Renal cortical epithelial cell (primary cell): Measurements from ENCODE around the gene AIG1. TPM values are rescaled to one million over a fixed set of nuclear protein-coding genes. Genes with fewer than 3 reads are reported as not detected.

ENCODE experiments used
- DNase-seq: peaks from one replicate; pipeline ENCODE4 v3.0.0-alpha.2; 2011; ENCODE audit warnings: low read depth
- total RNA-seq: library from RNA; depleted of rRNA; stranded (reverse); fragments of >200 nt; gene quantifications from 2 replicates; pipeline ENCODE4 v1.2.3, GENCODE V29; 2014

AIG1 gene
- total RNA-seq, 1 donor from 2014 or later = 67.4 TPM

- DNase-seq = no peak
Observed at GRCh38 chr6:143195349-143195845, 134.7 kb downstream of the AIG1 start.

- peak; percentile 72 for DNase-seq
Observed at GRCh38 chr6:143196525-143197225, 136.0 kb downstream of the AIG1 start.

DNA sequence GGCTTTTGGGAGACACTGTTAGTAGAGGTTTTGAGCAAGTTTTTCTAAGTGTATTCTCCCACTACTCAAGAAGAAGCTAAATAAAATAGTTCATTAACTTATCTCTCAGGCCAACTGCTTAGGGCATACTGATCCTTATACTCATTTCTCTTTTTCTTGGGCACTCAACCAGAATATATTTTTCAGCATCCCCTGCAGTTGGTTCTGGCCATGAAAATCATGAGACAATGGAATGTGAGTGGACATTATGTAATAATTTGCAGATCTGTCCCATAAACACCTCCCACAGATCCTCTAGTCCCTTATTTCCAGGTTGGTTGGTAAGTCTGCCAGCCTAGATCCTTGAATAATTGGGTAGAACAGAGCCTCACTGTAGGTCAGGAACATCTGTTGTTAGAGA is 136.7 kb downstream of the AIG1 start:
- DNase-seq = no peak

DNA sequence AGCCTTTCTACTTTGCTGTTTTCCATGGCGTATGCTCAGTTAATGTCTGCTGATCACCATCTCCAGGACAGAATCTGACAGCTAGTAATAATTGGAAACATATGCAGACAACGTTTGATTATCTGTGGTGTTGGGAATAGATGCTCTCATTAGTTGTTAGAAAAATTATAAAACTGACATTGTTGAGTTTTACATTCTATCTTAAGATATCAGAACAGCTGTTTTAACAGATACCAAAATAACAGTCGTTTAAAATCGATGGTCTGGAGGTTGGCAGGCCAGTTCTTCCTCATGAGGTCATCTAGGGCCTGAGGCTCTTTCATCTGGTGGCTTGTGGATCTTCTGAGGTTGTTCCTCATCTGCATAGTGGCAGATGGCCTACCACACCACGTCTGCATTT is 137.6 kb downstream of the AIG1 start:
- DNase-seq = no peak

- no peak for DNase-seq
Observed at GRCh38 chr6:143199291-143199690, 138.6 kb downstream of the AIG1 start.

- no peak for DNase-seq
Observed at GRCh38 chr6:143200167-143200770, 139.6 kb downstream of the AIG1 start.

- DNase-seq = no peak
Observed at GRCh38 chr6:143204045-143204444, 143.4 kb downstream of the AIG1 start.

DNA sequence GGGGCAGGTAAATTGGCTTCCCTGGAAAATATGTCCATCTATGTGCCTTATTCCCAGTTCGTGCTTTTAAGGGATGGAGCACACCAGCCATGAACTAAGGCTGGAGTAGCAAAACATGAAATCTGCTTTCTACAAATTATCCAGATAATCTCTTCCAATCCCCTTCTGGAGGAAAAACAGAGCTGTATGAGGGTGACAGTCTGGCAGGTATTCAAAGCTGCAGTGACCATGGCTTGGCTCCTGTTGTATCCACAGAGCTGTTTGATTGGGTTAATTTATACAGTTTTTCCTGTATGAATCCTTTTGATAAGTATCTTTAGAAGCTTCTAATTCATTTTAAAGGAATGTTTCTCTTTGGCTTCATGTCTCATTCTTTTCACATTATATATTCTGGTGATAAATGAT is 144.4 kb downstream of the AIG1 start:
- no peak for DNase-seq

GRCh38 chr6:143205585-143205984 is 144.9 kb downstream of the AIG1 start:
- DNase-seq = no peak

GRCh38 chr6:143205991-143206390 is 145.3 kb downstream of the AIG1 start:
- DNase-seq = peak; percentile 54

DNA sequence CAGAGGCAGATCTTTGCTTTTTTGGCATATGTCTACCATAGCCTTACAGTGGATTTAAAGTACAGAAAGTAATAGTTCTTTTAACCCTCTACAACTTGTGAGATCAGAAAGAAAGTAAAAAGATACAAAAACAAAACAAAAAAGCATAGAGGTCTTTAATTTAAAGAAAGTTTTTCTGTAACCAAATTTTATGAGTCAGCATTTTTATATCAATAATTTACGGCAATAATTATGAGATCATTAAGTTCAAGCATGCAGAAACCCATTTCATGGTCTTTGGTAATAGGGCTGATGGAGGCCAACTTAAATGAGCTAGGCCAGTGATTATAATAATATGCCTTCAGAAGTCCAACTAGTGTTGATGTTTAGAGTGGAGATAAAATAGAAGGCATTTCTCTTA is 145.9 kb downstream of the AIG1 start:
- DNase-seq = no peak

DNA sequence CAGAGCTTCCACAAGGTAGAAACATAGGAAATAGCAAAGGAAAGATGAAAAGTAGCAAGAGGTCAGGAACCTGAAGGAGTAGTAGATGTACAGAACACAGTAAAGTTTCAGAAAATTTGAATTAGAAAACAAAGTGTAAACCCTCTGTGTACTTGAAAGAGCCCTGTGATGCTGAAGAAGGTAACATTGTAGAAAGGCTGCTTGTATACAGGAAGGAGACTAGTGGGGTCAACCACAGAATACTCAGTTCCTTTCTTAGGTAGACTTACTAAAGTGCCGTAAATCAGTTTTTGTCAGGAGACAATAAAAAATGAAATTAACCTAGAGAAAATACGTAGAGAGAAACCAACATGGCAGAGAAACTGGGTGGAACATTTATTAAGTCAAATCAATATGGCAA is 149.7 kb downstream of the AIG1 start:
- DNase-seq = no peak

GRCh38 chr6:143213859-143214376 is 153.2 kb downstream of the AIG1 start:
- no peak for DNase-seq

DNA sequence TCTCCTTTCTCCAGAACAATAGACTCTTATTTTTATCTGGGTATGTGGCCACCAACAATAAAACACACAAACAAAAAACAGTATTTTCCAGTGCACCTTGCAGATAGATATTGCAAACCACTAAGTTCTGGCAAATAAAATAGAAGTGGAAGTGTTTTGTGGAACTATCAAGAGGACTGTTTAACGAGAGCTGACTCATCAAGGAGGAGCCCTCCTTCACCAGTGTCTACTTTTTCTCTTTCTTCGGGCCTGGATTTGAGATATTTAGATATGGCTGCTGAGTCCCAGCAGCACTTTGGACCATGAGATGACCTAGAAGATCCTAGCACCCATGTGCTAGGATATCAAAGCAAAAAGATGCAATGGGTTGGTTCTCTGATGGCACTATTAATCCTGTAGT is 154.7 kb downstream of the AIG1 start:
- no peak for DNase-seq

DNA sequence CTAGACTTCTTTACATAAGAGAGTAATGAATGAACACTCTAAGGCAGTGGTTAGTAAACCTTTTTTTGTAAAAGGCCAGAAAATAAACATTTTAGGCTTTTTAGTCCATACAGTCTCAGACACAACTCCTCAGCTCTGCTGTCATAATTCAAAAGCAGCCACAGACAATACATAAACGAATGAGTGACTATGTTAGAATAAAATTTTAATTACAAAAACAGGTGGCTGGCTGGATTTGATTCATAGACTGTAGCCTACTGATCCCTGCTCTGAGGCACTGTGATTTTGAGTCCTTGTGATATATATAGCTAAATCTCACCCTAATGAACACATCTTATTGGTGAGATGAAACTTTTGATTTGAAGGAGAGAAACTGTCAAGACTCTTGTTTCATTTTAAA is 155.1 kb downstream of the AIG1 start:
- DNase-seq = no peak

- DNase-seq = no peak
Observed at GRCh38 chr6:143218233-143218632, 157.5 kb downstream of the AIG1 start.

- DNase-seq = no peak
Observed at GRCh38 chr6:143221698-143222097, 161.0 kb downstream of the AIG1 start.

DNA sequence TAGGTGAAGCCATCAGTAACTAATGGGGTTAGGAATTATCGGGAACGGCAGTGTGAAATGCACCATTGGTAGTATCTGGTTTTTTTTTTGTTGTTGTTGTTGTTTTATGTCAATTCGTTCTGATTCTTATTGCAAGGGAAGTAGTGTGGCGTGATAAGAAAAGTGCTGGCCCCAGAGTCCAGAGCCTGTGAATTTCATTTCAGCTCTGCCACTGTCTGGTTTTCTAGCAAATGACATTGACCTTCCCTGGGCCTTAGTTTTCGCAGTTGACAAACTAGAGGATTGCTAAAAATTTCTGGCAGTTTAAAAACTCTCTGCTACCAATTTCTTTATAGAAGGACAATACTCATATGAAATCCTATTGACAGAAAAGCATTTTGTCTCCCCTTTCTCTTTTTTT is 161.6 kb downstream of the AIG1 start:
- DNase-seq = no peak

DNA sequence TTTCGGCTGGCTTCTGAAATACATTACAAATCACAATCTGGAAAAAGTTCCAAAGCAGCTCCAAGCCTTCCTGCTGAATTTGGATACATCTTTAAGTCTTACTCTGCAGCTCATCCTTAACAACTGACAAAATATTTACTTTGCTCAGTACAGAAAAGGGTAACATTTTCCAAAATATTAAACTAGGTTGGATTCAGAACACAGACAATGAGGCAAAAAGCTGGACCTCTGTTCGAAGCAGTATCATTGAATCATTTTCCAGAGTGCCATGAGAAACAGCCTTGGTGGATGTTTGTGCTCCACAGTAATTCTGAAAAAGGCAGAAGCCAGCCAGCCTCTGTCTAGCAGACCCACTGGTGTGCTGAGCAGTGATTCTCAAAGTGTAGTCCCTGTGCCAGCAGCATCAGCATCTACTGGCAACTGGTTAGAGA is 162.1 kb downstream of the AIG1 start:
- DNase-seq = no peak

GRCh38 chr6:143223895-143224294 is 163.2 kb downstream of the AIG1 start:
- peak; percentile 56 for DNase-seq

GRCh38 chr6:143224516-143224915 is 163.8 kb downstream of the AIG1 start:
- no peak for DNase-seq

DNA sequence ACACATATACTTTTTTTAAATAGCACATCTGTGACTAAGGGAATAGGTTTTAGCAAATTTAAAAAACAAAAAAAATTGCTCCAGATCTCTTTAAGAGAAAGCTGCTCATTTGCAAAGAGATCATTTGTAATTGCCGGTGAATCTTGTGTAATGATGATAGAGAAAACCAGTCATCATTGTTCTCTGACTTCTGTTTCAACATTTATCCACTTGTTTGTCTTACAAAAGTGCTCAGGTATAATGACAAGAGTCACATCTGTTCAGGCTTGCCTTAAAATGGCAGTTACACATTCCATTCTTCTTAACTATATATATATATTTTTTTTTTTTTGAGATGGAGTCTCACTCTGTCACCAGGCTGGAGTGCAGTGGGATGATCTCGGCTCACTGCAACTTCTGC is 165.2 kb downstream of the AIG1 start:
- no peak for DNase-seq

DNA sequence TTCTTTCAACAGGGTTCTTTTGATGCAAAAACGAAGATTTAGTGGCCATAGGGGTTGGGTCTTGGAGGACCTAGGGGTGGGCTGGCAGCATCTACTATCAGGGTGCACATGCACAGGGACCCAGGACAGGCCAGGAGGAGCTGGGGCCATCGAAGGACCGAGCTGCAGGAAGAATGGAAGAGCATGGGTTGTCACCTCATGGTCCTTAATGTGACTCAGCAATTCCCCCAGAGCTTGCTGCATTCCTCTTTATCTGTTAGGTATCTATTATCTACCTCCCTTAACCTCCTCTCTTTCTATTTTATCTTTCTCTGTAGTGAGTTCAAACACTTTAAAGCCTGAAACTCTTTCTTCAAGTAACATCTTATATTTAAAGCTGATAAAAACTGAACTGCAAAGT is 167.0 kb downstream of the AIG1 start:
- DNase-seq = no peak
